Measurements from ENCODE around the gene CNIH3. TPM values are rescaled to one million over a fixed set of nuclear protein-coding genes. Genes with fewer than 3 reads are reported as not detected.

CNIH3 gene
- total and polyA plus RNA-seq, 2 of the 4 experiments (the other 2 are of a cell fraction): 2.0 to 2.9 TPM

DNA sequence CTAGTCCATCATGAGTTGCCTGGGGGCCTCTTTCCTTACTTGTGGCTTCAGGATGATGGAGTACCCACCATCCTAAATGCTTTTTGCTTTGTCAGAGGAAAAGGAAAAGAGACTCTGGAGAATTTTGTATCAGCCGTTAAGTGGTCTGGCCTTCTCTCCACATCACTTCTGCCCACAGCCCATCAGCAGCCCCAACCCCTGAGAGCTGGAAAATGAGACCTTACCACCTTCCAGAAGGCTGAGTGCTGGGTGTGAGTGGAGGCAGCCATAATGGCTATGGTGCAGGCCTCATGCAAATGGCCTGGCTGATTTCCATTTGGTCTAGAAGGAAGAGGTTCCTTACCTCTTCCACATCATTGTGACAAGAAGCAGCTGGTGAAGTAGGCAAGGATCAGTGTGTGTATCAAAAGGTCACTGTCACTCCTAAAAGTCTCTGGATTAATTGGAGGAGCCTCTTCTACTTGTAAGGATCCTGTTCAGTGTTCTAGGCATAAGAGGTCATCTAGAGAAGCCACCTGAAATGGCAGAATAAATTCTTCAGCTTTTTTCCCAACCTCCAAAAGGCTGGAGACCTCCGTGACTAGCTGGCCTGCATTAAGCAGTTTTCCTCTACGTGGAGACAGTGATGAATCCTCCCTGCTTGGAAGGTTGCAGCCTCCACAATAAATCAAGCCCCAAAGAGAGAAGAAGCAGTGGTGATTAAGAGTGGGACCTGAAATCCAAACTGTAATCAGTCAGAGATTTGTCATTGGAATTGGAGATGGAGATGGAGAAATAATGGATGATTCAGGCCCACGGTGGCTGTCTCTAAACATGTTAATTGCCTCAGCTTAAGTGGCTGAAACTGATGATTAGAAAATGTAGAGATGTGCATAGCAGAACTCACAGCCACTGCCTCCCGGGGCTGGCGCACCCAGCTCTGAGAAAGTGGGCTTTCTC lies 111.5 kb downstream of the CNIH3 start (continued):
- TF ChIP-seq, protein P1, sequence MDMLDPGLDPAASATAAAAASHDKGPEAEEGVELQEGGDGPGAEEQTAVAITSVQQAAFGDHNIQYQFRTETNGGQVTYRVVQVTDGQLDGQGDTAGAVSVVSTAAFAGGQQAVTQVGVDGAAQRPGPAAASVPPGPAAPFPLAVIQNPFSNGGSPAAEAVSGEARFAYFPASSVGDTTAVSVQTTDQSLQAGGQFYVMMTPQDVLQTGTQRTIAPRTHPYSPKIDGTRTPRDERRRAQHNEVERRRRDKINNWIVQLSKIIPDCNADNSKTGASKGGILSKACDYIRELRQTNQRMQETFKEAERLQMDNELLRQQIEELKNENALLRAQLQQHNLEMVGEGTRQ (IDR thresholded peaks at IDR 0.05; ENCODE audit: low read depth, low read length): no peak

- Histone ChIP-seq H2BK5ac (ENCODE audit: low read depth, low read length, poor library complexity, severe bottlenecking) (no peak overlapping the region), H2AK9ac (replicated peaks; ENCODE audit: low read depth, low read length, poor library complexity) (no peak overlapping the region), H2AK5ac (ENCODE audit: low read depth, low read length) (no peak overlapping the region), H3K9me3 (ENCODE audit: control insufficient read depth, insufficient read depth, low read length) (no peaks in the 10 kb centered on the region), H4K8ac (ENCODE audit: low read depth in 2 of 2, low read length in 2 of 2) (no peak overlapping the region; a peak in 1 of 4 replicates), H3K18ac (ENCODE audit: low read depth, low read length) (0 out of 2 replicates have a peak overlapping the region, but pooled peaks have one; percentile 18), H2AFZ (replicated peaks; ENCODE audit: low read length, poor library complexity) (no peak overlapping the region), H4K20me1 (ENCODE audit: insufficient read depth, low read length) (no peaks in the 10 kb centered on the region), H4K5ac (ENCODE audit: low read depth, low read length) (no peak overlapping the region), H3K4ac (ENCODE audit: low read depth, low read length) (peak overlapping the region; percentile 15; the same call in 1 of the 2 replicates), H3K14ac (replicated peaks; ENCODE audit: low read depth, low read length) (peak overlapping the region; percentile 32; the same call in 1 of the 2 replicates), H3K9me1 (ENCODE audit: insufficient read depth, low read length) (peaks cover 15% of the 10 kb centered on the region), H3K4me3 (ENCODE audit: insufficient read depth, low read depth, low read length) (no peak overlapping the region), H3K4me2 (ENCODE audit: low read depth, low read length) (no peak overlapping the region), H3K36me3 (ENCODE audit: control insufficient read depth, insufficient read depth, low read length) (no peaks in the 10 kb centered on the region), H3K27ac (ENCODE audit: insufficient read depth, low read length) (no peak overlapping the region), H4K91ac (ENCODE audit: insufficient read depth, low read depth, low read length) (no peak overlapping the region), H3K9ac (ENCODE audit: low read depth, low read length) (no peak overlapping the region), H3K79me1 (ENCODE audit: low read depth in 1 of 2, low read length in 2 of 2) (peaks cover 0 to 14% of the 10 kb centered on the region in 2 experiments; a peak in 2 of 4 replicates), H2BK120ac (ENCODE audit: low read depth, low read length) (peak overlapping the region; percentile 20), H3K27me3 (ENCODE audit: control insufficient read depth, insufficient read depth, low read length) (no peaks in the 10 kb centered on the region), H2BK20ac (ENCODE audit: low read depth, low read length) (0 out of 2 replicates have a peak overlapping the region, but pooled peaks have one; percentile 40), H3K56ac (ENCODE audit: extremely low read depth, insufficient read depth, low read length) (no peak overlapping the region), H2BK15ac (ENCODE audit: low read depth, low read length) (peak overlapping the region; percentile 36; the same call in 1 of the 3 replicates), H3K4me1 (ENCODE audit: control insufficient read depth, insufficient read depth, low read length) (peaks cover 16% of the 10 kb centered on the region), H3K23ac (ENCODE audit: low read depth, low read length) (no peak overlapping the region)
- intact Hi-C loops (cut with micrococcal nuclease) (no loop called here), in situ Hi-C loops (cut with MboI; ENCODE audit: low sequenced_read_pairs) (no loop called here), dilution Hi-C loops (cut with HindIII; ENCODE audit: low sequenced_read_pairs, unreplicated experiment) (no loop called here)
- DNase-seq: no peak
- POLR2A ChIA-PET (ENCODE audit: unreplicated experiment): no interaction called here
- CTCF ChIA-PET: no interaction called here
- 100% methylated on average over 1 of the region's 1 CpG; no CpG with 5 or more reads in 1 of the 2 experiments for WGBS, 2 experiments (ENCODE audit: extremely low coverage in 2 of 2, insufficient read length in 1 of 2)
- BruUV-seq (replicated peaks): no TSS peak
- no peak for ATAC-seq (ENCODE audit: low read depth)
- TF ChIP-seq ELK1 (IDR thresholded peaks at IDR 0.05; ENCODE audit: borderline replicate concordance, low read depth, low read length) (no peak), CHD1 (IDR thresholded peaks at IDR 0.05; ENCODE audit: low read depth, low read length) (no peak), POLR2A (IDR thresholded peaks at IDR 0.05; ENCODE audit: low read depth, low read length) (no peak), FOS (IDR thresholded peaks at IDR 0.05; ENCODE audit: low read depth, low read length) (no peak), NFE2L2 (IDR thresholded peaks at IDR 0.05; ENCODE audit: low read depth, low read length) (no peak), BHLHE40 (IDR thresholded peaks at IDR 0.05; ENCODE audit: low read depth, low read length) (no peak), MAFK (IDR thresholded peaks at IDR 0.05; ENCODE audit: low read depth, low read length) (no peak), RFX5 (IDR thresholded peaks at IDR 0.05; ENCODE audit: low read depth, low read length) (no peak)
- TF ChIP-seq, protein P1 (IDR thresholded peaks at IDR 0.05; ENCODE audit: low read depth, low read length): no peak
- TF ChIP-seq, protein P2, sequence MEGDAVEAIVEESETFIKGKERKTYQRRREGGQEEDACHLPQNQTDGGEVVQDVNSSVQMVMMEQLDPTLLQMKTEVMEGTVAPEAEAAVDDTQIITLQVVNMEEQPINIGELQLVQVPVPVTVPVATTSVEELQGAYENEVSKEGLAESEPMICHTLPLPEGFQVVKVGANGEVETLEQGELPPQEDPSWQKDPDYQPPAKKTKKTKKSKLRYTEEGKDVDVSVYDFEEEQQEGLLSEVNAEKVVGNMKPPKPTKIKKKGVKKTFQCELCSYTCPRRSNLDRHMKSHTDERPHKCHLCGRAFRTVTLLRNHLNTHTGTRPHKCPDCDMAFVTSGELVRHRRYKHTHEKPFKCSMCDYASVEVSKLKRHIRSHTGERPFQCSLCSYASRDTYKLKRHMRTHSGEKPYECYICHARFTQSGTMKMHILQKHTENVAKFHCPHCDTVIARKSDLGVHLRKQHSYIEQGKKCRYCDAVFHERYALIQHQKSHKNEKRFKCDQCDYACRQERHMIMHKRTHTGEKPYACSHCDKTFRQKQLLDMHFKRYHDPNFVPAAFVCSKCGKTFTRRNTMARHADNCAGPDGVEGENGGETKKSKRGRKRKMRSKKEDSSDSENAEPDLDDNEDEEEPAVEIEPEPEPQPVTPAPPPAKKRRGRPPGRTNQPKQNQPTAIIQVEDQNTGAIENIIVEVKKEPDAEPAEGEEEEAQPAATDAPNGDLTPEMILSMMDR (conservative IDR thresholded peaks at IDR 0.05; ENCODE audit: low read depth, low read length): no peak
Measured at GRCh38 chr1:224730540-224730939, 114.4 kb downstream of the CNIH3 start.

All from IMR-90 (cell line).